22Rv1 (cell line): ENCODE results near the gene SFXN1.

Experiments used
- ZFX ChIP-seq: fragments of 450-650 bp; IDR thresholded peaks from 2 replicates; pipeline ENCODE4 v1.6.1; 2017; ENCODE audit warnings: antibody characterized with exemption, borderline replicate concordance
- TF ChIP-seq, protein P1 (sequence below): fragments of 450-650 bp; IDR thresholded peaks from 2 replicates; pipeline ENCODE4 v1.5.1; 2017; ENCODE audit warnings: mild to moderate bottlenecking

DNA sequence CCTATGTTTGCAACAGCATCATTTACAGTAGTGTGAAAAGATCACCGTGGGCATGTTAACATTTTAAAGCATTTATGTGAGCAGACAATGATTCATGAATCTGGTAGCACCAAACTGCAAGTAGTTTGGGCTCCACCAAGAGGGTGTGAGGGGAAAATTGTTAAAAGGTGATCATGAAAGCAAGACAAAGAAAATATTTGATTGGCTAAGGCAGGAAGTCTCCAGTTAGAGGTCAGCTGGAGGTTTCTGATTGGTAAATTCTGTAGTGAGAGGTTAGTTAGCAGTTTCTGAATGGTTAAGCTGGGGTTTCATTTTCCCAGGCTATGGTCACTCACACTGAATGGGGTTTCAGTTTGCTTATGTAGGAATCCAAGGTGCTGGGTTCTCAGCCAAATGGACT, 20.9 kb upstream of the SFXN1 start:
- TF ChIP-seq, protein P1, sequence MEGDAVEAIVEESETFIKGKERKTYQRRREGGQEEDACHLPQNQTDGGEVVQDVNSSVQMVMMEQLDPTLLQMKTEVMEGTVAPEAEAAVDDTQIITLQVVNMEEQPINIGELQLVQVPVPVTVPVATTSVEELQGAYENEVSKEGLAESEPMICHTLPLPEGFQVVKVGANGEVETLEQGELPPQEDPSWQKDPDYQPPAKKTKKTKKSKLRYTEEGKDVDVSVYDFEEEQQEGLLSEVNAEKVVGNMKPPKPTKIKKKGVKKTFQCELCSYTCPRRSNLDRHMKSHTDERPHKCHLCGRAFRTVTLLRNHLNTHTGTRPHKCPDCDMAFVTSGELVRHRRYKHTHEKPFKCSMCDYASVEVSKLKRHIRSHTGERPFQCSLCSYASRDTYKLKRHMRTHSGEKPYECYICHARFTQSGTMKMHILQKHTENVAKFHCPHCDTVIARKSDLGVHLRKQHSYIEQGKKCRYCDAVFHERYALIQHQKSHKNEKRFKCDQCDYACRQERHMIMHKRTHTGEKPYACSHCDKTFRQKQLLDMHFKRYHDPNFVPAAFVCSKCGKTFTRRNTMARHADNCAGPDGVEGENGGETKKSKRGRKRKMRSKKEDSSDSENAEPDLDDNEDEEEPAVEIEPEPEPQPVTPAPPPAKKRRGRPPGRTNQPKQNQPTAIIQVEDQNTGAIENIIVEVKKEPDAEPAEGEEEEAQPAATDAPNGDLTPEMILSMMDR: no peak
- TF ChIP-seq ZFX: no peak
